Transverse colon (tissue), 4 donors: ENCODE results near the gene TRUB2. TPM values are rescaled to one million over a fixed set of nuclear protein-coding genes. Genes with fewer than 3 reads are reported as not detected.

Experiments used
- DNase-seq: peaks from one replicate; pipeline ENCODE4 v3.0.0-alpha.2; 2019
- H3K27ac ChIP-seq, 4 donors: fragments of 200-600 bp; sonication (generic); 2 replicates each; pipeline ENCODE4 v1.5.1; 2016 to 2018; ENCODE audit warnings: inconsistent platforms in 4 of 4
- H3K27me3 ChIP-seq: fragments of 200-600 bp; sonication (generic); 2 replicates; pipeline ENCODE4 v1.5.1; 2017; ENCODE audit warnings: inconsistent platforms
- H3K36me3 ChIP-seq, 4 donors: fragments of 200-600 bp; sonication (generic); 2 replicates each; pipeline ENCODE4 v1.5.1; 2017 to 2019; ENCODE audit warnings: inconsistent platforms in 4 of 4
- H3K4me1 ChIP-seq, 4 donors: fragments of 200-600 bp; sonication (generic); 2 replicates each; pipeline ENCODE4 v1.5.1; 2017 to 2020; ENCODE audit warnings: inconsistent platforms in 4 of 4
- H3K4me3 ChIP-seq, 4 donors: fragments of 200-600 bp; sonication (generic); 1 replicate in 1 of 4; 2 replicates in 3 of 4; pipeline versions ENCODE4 v1.5.1 to v1.6.1; 2017 to 2019; ENCODE audit warnings: inconsistent platforms in 4 of 4
- H3K9me3 ChIP-seq, 2 donors: fragments of 200-600 bp; sonication (generic); 2 replicates each; pipeline ENCODE4 v1.5.1; 2017 to 2019; ENCODE audit warnings: inconsistent platforms in 2 of 2
- EP300 ChIP-seq: sonication (generic); formaldehyde crosslinking; IDR thresholded peaks from one replicate; pipeline ENCODE4 v1.6.1; 2017; ENCODE audit warnings: antibody characterized with exemption, low read depth
- POLR2A ChIP-seq: fragments of 450-650 bp; IDR thresholded peaks from one replicate; pipeline ENCODE4 v1.6.1; 2016; ENCODE audit warnings: antibody characterized with exemption, mild to moderate bottlenecking, moderate library complexity
- POLR2AphosphoS5 ChIP-seq, 3 donors: sonication (generic); formaldehyde crosslinking; IDR thresholded peaks; one replicate each; pipeline ENCODE4 v1.6.1; 2016; ENCODE audit warnings: antibody characterized with exemption in 3 of 3
- WGBS, 2 donors: methylation state at CpG; one replicate each; pipeline ENCODE4 v1.1.5; 2018; ENCODE audit warnings: low coverage in 1 of 2; 5-methylcytosine and 5-hydroxymethylcytosine counted together
- in situ Hi-C, 4 donors: fragments of 200-750 bp; cut with MboI; loops; one replicate each; pipeline versions ENCODE4 v1.15.0 to v1.15.1; 2017; ENCODE audit warnings: low sequenced_read_pairs in 3 of 4, low pct_ligation_motif_present in 1 of 4, low pct_unique_long_range_greater_than_20kb in 1 of 4
- intact Hi-C: fragments of 100-400 bp; cut with DNase I; formaldehyde crosslinking; loops from one replicate; pipeline ENCODE4 v1.15.1; 2023; ENCODE audit warnings: low total_unique reads
- total RNA-seq, 4 donors: library from RNA; depleted of rRNA; stranded (reverse); fragments of >200 nt; gene quantifications; one replicate each; pipeline ENCODE4 v1.1.0, GENCODE V29; 2016
- TF ChIP-seq, protein P1 (sequence below), 5 experiments: fragments of 200-600 bp in 3 of 5; fragments of 450-650 bp in 2 of 5; sonication (generic) in 3 of 5; IDR thresholded peaks; 1 replicate in 2 of 5; 2 replicates in 3 of 5; pipeline ENCODE4 v1.5.1; 2016 to 2017; ENCODE audit warnings: antibody characterized with exemption in 5 of 5, inconsistent platforms in 3 of 5, mild to moderate bottlenecking in 2 of 5, moderate library complexity in 1 of 5

TRUB2 gene
- total RNA-seq, 4 donors from 2014 or later = 6.0 to 47.0 (median 12.5) TPM

DNA sequence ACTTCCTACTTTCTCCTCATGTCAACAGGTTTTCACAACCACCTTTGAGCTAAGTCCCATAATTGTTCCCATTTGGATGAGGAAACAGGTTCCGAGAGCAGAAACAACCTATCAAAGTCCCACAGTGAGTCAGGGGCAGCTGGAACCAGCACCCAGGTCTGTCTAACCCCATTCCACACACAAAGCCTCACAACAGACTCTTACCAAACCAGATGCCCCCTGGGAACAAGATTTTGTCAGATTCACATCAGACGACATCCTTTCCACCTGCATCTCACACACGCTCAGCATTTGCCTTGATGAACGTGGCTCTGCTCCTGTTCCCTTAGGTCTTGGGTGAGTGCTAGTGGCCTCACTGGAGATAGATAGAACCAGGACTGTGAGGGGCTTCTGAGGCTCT is 29.2 kb downstream of the TRUB2 start:
- TF ChIP-seq, protein P1, sequence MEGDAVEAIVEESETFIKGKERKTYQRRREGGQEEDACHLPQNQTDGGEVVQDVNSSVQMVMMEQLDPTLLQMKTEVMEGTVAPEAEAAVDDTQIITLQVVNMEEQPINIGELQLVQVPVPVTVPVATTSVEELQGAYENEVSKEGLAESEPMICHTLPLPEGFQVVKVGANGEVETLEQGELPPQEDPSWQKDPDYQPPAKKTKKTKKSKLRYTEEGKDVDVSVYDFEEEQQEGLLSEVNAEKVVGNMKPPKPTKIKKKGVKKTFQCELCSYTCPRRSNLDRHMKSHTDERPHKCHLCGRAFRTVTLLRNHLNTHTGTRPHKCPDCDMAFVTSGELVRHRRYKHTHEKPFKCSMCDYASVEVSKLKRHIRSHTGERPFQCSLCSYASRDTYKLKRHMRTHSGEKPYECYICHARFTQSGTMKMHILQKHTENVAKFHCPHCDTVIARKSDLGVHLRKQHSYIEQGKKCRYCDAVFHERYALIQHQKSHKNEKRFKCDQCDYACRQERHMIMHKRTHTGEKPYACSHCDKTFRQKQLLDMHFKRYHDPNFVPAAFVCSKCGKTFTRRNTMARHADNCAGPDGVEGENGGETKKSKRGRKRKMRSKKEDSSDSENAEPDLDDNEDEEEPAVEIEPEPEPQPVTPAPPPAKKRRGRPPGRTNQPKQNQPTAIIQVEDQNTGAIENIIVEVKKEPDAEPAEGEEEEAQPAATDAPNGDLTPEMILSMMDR (IDR thresholded peaks at IDR 0.05) = no peak
- no peak for TF ChIP-seq EP300
- no peak for TF ChIP-seq POLR2AphosphoS5 (IDR thresholded peaks at IDR 0.05)
- no peak for TF ChIP-seq POLR2A
- in situ Hi-C loops (no loop called here), intact Hi-C loops (no loop called here)
- DNase-seq = no peak
- Histone ChIP-seq H3K4me3 (no peak overlapping the region), H3K4me1 (peaks cover 10 to 22% (median 20%) of the 10 kb centered on the region in 4 donors), H3K27me3 (no peaks in the 10 kb centered on the region), H3K9me3 (no peaks in the 10 kb centered on the region), H3K27ac (no peak overlapping the region), H3K36me3 (no peaks in the 10 kb centered on the region)
- 89 to 100% methylated on average over 2 to 4 of the region's 4 CpGs for WGBS, 2 donors

DNA sequence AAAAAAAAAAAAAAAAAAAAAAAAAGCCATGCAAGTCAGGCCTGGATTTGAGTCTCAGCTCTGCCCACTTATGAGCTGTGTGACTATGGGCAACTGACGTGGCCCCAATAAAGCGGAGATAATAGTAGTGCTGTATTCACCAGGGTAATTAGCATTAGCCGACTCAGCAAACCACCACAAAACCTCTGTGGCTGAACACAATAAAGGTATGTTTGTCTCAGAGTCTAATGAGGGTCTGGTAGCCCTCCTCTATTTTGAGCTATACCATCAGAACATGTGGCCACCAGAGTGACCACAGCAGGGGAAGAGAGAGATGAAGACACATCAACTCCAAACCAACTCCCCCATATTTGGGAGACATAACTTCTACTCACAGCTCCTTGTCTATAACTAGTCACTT is 30.2 kb downstream of the TRUB2 start:
- no peak overlapping the region for H3K27ac ChIP-seq
- no peaks in the 10 kb centered on the region for H3K36me3 ChIP-seq
- H3K27me3 ChIP-seq = no peaks in the 10 kb centered on the region
- 85 to 100% methylated on average over 2 to 3 of the region's 3 CpGs for WGBS, 2 donors
- intact Hi-C loops = no loop called here
- no peak for TF ChIP-seq POLR2A
- no peak for TF ChIP-seq EP300
- TF ChIP-seq, protein P1 (IDR thresholded peaks at IDR 0.05) = no peak
- DNase-seq = no peak
- H3K4me3 ChIP-seq = no peak overlapping the region
- no peaks in the 10 kb centered on the region for H3K9me3 ChIP-seq
- H3K4me1 ChIP-seq = peaks cover 10 to 18% (median 16%) of the 10 kb centered on the region in 4 donors
- in situ Hi-C loops = no loop called here

DNA sequence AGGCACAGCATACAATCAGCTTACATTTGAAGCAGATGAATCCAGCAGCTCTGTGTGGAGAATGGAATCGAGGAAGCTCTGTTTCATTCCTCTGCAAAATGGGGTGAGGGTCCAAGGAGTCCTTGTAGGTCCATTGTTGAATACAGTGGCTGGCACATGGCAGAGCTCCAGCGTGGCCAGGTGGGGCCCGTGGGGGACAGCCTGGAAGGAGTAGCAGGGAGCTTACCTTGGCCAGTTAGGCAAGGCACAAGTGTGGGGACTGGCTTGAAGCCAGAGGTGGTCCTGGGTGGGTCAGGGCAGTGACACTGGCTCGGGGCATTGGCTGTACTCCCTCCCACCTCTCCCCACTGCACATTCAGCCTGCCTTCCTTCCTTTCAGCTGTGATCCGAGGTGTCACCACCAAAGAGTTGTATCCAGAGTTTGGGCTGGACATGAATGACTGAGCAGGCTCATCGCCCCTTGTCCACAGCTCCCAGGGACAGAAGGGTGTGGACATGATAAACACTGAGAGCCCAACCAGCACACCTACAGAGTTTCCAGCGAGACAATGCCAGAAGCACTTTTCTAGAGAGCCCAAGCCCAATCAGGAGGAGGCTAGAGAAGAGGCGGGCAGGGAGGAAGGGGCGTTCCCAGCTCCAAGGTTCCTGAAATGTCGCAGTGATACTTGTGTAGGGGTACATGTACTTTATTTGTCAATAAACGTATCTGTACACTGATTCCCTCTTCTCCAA is 33.8 kb downstream of the TRUB2 start:
- intact Hi-C loops = loop anchor here (5.0 kb wide), 1 partner anchor 54 kb away; the partner anchor contains the start of gene SLC27A4
- WGBS, 2 donors = 81 to 89% methylated on average over 5 to 11 of the region's 11 CpGs
- no peaks in the 10 kb centered on the region for H3K27me3 ChIP-seq
- H3K4me3 ChIP-seq = no peak overlapping the region
- H3K36me3 ChIP-seq = peaks cover 0 to 8% (median 0%) of the 10 kb centered on the region in 4 donors
- no peaks in the 10 kb centered on the region for H3K9me3 ChIP-seq
- TF ChIP-seq POLR2A (no peak), POLR2AphosphoS5 (IDR thresholded peaks at IDR 0.05) (no peak)
- TF ChIP-seq, protein P1 (IDR thresholded peaks at IDR 0.05) = no peak
- H3K4me1 ChIP-seq = no peaks in the 10 kb centered on the region
- no peak overlapping the region for H3K27ac ChIP-seq
- in situ Hi-C loops = no loop called here
- no peak for DNase-seq

DNA sequence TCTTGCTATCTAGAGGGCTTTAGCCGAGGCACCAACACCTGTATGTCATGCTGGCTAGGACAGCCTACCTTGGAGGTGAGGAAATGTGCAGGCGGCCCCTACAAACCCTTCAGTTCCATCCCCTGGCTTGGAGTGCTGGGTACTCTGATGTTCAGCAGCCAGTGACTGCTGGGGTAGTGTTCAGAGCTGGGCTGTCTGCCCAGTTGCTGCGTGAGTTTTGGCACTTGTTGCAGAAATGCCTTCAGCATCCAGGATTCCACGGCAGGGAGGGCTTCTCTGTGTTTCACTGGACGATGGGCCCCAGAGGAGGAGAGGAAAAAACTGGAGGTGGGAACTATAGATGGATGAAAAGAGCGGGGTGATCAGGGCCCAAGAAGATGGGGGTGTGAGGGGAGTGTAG is 35.8 kb downstream of the TRUB2 start:
- in situ Hi-C loops = no loop called here
- WGBS, 2 donors = 29 to 69% methylated on average over 1 to 6 of the region's 6 CpGs

More for the DNA sequence above, 35.8 kb downstream of the TRUB2 start:
- Histone ChIP-seq H3K36me3 (peaks cover 0 to 8% (median 0%) of the 10 kb centered on the region in 4 donors), H3K4me3 (no peak overlapping the region), H3K4me1 (no peaks in the 10 kb centered on the region), H3K27me3 (no peaks in the 10 kb centered on the region), H3K27ac (no peak overlapping the region), H3K9me3 (no peaks in the 10 kb centered on the region)
- TF ChIP-seq EP300 (no peak), POLR2A (no peak), POLR2AphosphoS5 (IDR thresholded peaks at IDR 0.05) (no peak)
- TF ChIP-seq, protein P1 (IDR thresholded peaks at IDR 0.05) = no peak
- no peak for DNase-seq
- intact Hi-C loops = loop anchor here (5.0 kb wide), 1 partner anchor 56 kb away; the partner anchor contains the start of gene SLC27A4
